Endothelial cell (in vitro differentiated cells): Measurements from ENCODE around the gene TRAK1. TPM values are rescaled to one million over a fixed set of nuclear protein-coding genes. Genes with fewer than 3 reads are reported as not detected.

Experiments used
- DNase-seq: peaks from one replicate; pipeline ENCODE4 v3.0.0; 2021; ENCODE audit warnings: low spot score
- H3K27ac Mint-ChIP-seq: one replicate; pipeline ENCODE4 v1.8.0; 2021; ENCODE audit warnings: mixed read lengths, inconsistent platforms; ENCODE audit not compliant: unreplicated experiment
- H3K27me3 Mint-ChIP-seq: one replicate; pipeline ENCODE4 v1.8.0; 2021; ENCODE audit warnings: mild to moderate bottlenecking, moderate library complexity, mixed read lengths, inconsistent platforms; ENCODE audit not compliant: unreplicated experiment
- H3K36me3 Mint-ChIP-seq: one replicate; pipeline ENCODE4 v1.8.0; 2021; ENCODE audit warnings: mild to moderate bottlenecking, low read depth, mixed read lengths, inconsistent platforms; ENCODE audit not compliant: unreplicated experiment
- H3K4me1 Mint-ChIP-seq: one replicate; pipeline ENCODE4 v1.8.0; 2021; ENCODE audit warnings: mild to moderate bottlenecking, mixed read lengths, inconsistent platforms; ENCODE audit not compliant: unreplicated experiment
- H3K4me3 Mint-ChIP-seq: one replicate; pipeline ENCODE4 v1.8.0; 2021; ENCODE audit warnings: mild to moderate bottlenecking, mixed read lengths, inconsistent platforms; ENCODE audit not compliant: unreplicated experiment
- H3K9me3 Mint-ChIP-seq: one replicate; pipeline ENCODE4 v1.8.0; 2021; ENCODE audit warnings: mixed read lengths, inconsistent platforms; ENCODE audit not compliant: unreplicated experiment
- total RNA-seq: library from RNA; stranded (reverse); fragmentation: NEBNext Ultra II Directional; extraction: Animal tissue kit (Norgen Biotek cat#: 25700); gene quantifications from one replicate; pipeline ENCODE4 v1.2.1, GENCODE V29; 2021; ENCODE audit not compliant: unreplicated experiment
- TF ChIP-seq, protein P1 (sequence below): fragments of 200-600 bp; sonication (generic); IDR thresholded peaks from one replicate; pipeline ENCODE4 v1.5.0; 2021; ENCODE audit warnings: antibody characterized with exemption; ENCODE audit not compliant: unreplicated experiment

The TRAK1 gene
- total RNA-seq, 1 donor from 2014 or later, result 48.2 TPM

GRCh38 chr3:42250761-42251160, 159.6 kb downstream of the TRAK1 start:
- DNase-seq, result no peak
- Mint-ChIP-seq H3K9me3 (no peaks in the 10 kb centered on the region), H3K4me1 (peaks cover 9% of the 10 kb centered on the region), H3K27me3 (peaks cover 7% of the 10 kb centered on the region), H3K36me3 (no peaks in the 10 kb centered on the region), H3K27ac (no peak overlapping the region), H3K4me3 (no peak overlapping the region)
- TF ChIP-seq, protein P1, sequence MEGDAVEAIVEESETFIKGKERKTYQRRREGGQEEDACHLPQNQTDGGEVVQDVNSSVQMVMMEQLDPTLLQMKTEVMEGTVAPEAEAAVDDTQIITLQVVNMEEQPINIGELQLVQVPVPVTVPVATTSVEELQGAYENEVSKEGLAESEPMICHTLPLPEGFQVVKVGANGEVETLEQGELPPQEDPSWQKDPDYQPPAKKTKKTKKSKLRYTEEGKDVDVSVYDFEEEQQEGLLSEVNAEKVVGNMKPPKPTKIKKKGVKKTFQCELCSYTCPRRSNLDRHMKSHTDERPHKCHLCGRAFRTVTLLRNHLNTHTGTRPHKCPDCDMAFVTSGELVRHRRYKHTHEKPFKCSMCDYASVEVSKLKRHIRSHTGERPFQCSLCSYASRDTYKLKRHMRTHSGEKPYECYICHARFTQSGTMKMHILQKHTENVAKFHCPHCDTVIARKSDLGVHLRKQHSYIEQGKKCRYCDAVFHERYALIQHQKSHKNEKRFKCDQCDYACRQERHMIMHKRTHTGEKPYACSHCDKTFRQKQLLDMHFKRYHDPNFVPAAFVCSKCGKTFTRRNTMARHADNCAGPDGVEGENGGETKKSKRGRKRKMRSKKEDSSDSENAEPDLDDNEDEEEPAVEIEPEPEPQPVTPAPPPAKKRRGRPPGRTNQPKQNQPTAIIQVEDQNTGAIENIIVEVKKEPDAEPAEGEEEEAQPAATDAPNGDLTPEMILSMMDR, result no peak

DNA sequence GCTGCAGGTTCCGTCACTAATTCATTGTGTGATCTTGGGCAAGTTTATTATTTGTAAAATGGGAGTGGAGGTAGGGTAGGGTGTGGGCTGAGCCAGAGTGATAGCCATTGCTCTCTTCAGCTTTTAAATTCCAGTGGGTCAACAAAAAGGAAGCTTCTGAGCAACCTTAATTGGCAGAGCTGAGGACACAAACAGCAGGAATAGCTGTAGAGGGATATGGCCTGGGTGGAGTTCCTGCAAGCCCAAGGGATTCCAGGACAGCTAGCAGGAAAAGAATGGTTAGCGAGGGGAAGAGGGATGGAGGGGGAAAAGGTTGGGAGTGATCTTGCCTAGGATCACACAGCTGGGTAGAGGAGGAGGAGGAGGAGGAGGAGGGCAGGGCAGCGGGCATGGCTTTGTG, 163.4 kb downstream of the TRAK1 start:
- no peak for DNase-seq
- H3K4me3 Mint-ChIP-seq, result no peak overlapping the region
- TF ChIP-seq, protein P1, result no peak
- H3K36me3 Mint-ChIP-seq, result no peaks in the 10 kb centered on the region
- H3K9me3 Mint-ChIP-seq, result no peaks in the 10 kb centered on the region
- H3K4me1 Mint-ChIP-seq, result peaks cover 9% of the 10 kb centered on the region
- no peak overlapping the region for H3K27ac Mint-ChIP-seq
- peaks cover 3% of the 10 kb centered on the region for H3K27me3 Mint-ChIP-seq

- Mint-ChIP-seq H3K27me3 (peaks cover 3% of the 10 kb centered on the region), H3K4me3 (no peak overlapping the region), H3K27ac (no peak overlapping the region), H3K36me3 (no peaks in the 10 kb centered on the region), H3K4me1 (peaks cover 9% of the 10 kb centered on the region), H3K9me3 (no peaks in the 10 kb centered on the region)
- no peak for DNase-seq
- TF ChIP-seq, protein P1, result no peak
Measured at GRCh38 chr3:42256135-42256819, 165.1 kb downstream of the TRAK1 start.

- Mint-ChIP-seq H3K4me1 (peaks cover 9% of the 10 kb centered on the region), H3K4me3 (no peak overlapping the region), H3K27ac (no peak overlapping the region), H3K9me3 (no peaks in the 10 kb centered on the region), H3K36me3 (no peaks in the 10 kb centered on the region), H3K27me3 (peaks cover 3% of the 10 kb centered on the region)
- DNase-seq, result no peak
- TF ChIP-seq, protein P1, result no peak
Measured at GRCh38 chr3:42257007-42257406, 165.8 kb downstream of the TRAK1 start.

- DNase-seq, result no peak
- Mint-ChIP-seq H3K9me3 (no peaks in the 10 kb centered on the region), H3K36me3 (no peaks in the 10 kb centered on the region), H3K27me3 (peaks cover 7% of the 10 kb centered on the region), H3K4me3 (no peak overlapping the region), H3K27ac (no peak overlapping the region), H3K4me1 (no peaks in the 10 kb centered on the region)
- TF ChIP-seq, protein P1, result no peak
Measured at GRCh38 chr3:42262525-42262924, 171.4 kb downstream of the TRAK1 start.
